ENCODE results near the gene NCKAP5L. TPM values are rescaled to one million over a fixed set of nuclear protein-coding genes. Genes with fewer than 3 reads are reported as not detected.

The NCKAP5L gene
- total RNA-seq, 3 donors from 2014 or later (not counting 1 experiment from before 2014, with no cell fraction given) = 16.7 to 19.3 (median 16.8) TPM

DNA sequence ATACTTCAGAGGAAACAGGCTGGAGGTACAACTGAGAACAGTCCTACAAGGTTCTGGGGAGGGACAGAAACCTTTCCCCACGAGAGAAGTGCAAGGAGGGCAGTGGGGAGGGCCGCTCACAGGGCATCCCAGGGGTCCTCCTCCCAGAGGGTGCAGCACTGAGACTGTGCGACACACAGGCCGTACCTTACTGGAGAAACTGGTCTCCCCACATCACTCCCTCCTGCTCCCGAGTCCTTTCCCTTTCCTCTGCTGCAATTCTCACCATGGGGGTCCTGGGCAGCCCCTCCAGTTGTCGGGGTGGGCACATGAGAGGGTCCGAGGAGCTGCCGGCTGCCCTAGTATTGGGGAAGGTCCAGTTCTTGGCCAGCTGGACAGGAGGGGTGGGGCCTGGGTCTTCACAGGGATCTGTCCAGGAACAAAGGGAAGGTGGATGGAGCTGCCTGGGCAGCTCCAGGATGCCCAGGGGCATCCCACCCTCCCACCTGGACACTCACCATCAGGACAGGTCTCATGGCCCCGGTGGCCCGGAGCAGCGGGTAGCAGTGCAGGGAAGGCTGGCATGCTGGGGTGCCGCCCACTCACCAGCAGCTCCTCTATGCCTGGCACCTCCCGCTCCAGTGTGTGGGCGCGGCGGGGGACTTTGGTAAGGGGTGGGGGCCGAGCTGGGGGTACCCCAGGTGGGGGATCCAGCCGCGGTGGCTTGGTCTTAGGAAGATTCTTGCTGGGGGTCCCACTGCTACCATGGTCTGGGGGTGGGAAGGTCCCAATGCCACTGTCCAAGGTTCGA lies 35.8 kb downstream of the NCKAP5L start:
- Histone ChIP-seq H3K36me3 (ENCODE audit: control insufficient read depth, insufficient read depth, low read length) (peaks cover 6% of the 10 kb centered on the region), H3K4me3 (ENCODE audit: low read length) (no peak overlapping the region), H3K9me3 (ENCODE audit: control insufficient read depth, insufficient read depth, low read length) (no peaks in the 10 kb centered on the region), H3K27ac (ENCODE audit: low read length) (no peak overlapping the region), H3K27me3 (ENCODE audit: control insufficient read depth, insufficient read depth, low read length) (no peaks in the 10 kb centered on the region), H3K4me1 (ENCODE audit: control insufficient read depth, insufficient read depth, low read length) (no peaks in the 10 kb centered on the region)
- intact Hi-C loops (cut with micrococcal nuclease) = no loop called here
- 96% methylated on average over 18 of the region's 20 CpGs for WGBS (ENCODE audit: insufficient coverage)
- no peaks in the 10 kb centered on the region for H3K36me3 Mint-ChIP-seq
- H3K4me3 Mint-ChIP-seq = no peak overlapping the region
- peaks cover 0 to 3% of the 10 kb centered on the region in 2 donors for H3K9me3 Mint-ChIP-seq
- no peaks in the 10 kb centered on the region for H3K27me3 Mint-ChIP-seq (ENCODE audit: low read depth in 2 of 2)
- peak in 1 of 3 donors; percentile 13 for ATAC-seq
- H3K27ac Mint-ChIP-seq = no peak overlapping the region
- TF ChIP-seq, protein P1, sequence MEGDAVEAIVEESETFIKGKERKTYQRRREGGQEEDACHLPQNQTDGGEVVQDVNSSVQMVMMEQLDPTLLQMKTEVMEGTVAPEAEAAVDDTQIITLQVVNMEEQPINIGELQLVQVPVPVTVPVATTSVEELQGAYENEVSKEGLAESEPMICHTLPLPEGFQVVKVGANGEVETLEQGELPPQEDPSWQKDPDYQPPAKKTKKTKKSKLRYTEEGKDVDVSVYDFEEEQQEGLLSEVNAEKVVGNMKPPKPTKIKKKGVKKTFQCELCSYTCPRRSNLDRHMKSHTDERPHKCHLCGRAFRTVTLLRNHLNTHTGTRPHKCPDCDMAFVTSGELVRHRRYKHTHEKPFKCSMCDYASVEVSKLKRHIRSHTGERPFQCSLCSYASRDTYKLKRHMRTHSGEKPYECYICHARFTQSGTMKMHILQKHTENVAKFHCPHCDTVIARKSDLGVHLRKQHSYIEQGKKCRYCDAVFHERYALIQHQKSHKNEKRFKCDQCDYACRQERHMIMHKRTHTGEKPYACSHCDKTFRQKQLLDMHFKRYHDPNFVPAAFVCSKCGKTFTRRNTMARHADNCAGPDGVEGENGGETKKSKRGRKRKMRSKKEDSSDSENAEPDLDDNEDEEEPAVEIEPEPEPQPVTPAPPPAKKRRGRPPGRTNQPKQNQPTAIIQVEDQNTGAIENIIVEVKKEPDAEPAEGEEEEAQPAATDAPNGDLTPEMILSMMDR (IDR thresholded peaks at IDR 0.05) = no peak
- H3K4me1 Mint-ChIP-seq = no peaks in the 10 kb centered on the region
- no peak for DNase-seq

DNA sequence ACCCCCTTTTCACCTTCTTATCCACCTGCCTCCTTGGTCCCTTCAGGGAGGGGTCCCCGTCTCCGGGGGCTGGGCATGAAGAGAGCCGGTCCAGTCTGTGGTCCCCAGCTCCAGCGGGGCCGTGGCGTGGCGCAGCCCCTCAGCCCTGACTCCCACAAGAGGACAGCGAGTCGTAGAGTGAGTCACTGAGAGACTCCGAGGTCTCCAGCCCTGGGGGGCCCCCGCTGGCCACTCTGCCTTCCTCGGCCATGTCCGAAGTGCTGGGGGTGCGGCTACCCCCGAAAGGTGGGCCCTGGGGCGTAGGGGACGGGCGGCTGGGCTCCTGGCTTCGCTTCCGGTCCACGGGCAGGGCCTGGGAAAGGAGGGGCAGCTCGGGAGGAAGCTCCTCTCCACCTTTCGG lies 36.5 kb downstream of the NCKAP5L start:
- Histone ChIP-seq H3K4me3 (ENCODE audit: low read length) (no peak overlapping the region), H3K36me3 (ENCODE audit: control insufficient read depth, insufficient read depth, low read length) (peaks cover 2% of the 10 kb centered on the region), H3K4me1 (ENCODE audit: control insufficient read depth, insufficient read depth, low read length) (no peaks in the 10 kb centered on the region), H3K27me3 (ENCODE audit: control insufficient read depth, insufficient read depth, low read length) (no peaks in the 10 kb centered on the region), H3K27ac (ENCODE audit: low read length) (no peak overlapping the region), H3K9me3 (ENCODE audit: control insufficient read depth, insufficient read depth, low read length) (no peaks in the 10 kb centered on the region)
- H3K9me3 Mint-ChIP-seq = peaks cover 0 to 3% of the 10 kb centered on the region in 2 donors
- no peaks in the 10 kb centered on the region for H3K27me3 Mint-ChIP-seq (ENCODE audit: low read depth in 2 of 2)
- H3K27ac Mint-ChIP-seq = no peak overlapping the region
- no peak overlapping the region for H3K4me3 Mint-ChIP-seq
- intact Hi-C loops (cut with micrococcal nuclease) = no loop called here
- TF ChIP-seq, protein P1 (IDR thresholded peaks at IDR 0.05) = no peak
- 93% methylated on average over 23 of the region's 23 CpGs for whole genome bisulfite sequencing (ENCODE audit: insufficient coverage)
- no peaks in the 10 kb centered on the region for H3K4me1 Mint-ChIP-seq
- no peaks in the 10 kb centered on the region for H3K36me3 Mint-ChIP-seq
- ATAC-seq (no peak), DNase-seq (no peak)

GRCh38 chr12:49790741-49791555 lies 37.3 kb downstream of the NCKAP5L start:
- Mint-ChIP-seq H3K36me3 (no peaks in the 10 kb centered on the region), H3K4me1 (no peaks in the 10 kb centered on the region), H3K27ac (no peak overlapping the region), H3K4me3 (no peak overlapping the region), H3K27me3 (ENCODE audit: low read depth in 2 of 2) (no peaks in the 10 kb centered on the region), H3K9me3 (peaks cover 0 to 3% of the 10 kb centered on the region in 2 donors)
- TF ChIP-seq, protein P1 (IDR thresholded peaks at IDR 0.05) = no peak
- intact Hi-C loops (cut with micrococcal nuclease) = no loop called here
- Histone ChIP-seq H3K36me3 (ENCODE audit: control insufficient read depth, insufficient read depth, low read length) (no peaks in the 10 kb centered on the region), H3K27me3 (ENCODE audit: control insufficient read depth, insufficient read depth, low read length) (no peaks in the 10 kb centered on the region), H3K27ac (ENCODE audit: low read length) (no peak overlapping the region), H3K4me3 (ENCODE audit: low read length) (no peak overlapping the region), H3K9me3 (ENCODE audit: control insufficient read depth, insufficient read depth, low read length) (no peaks in the 10 kb centered on the region), H3K4me1 (ENCODE audit: control insufficient read depth, insufficient read depth, low read length) (no peaks in the 10 kb centered on the region)
- WGBS (ENCODE audit: insufficient coverage) = 73% methylated on average over 22 of the region's 22 CpGs
- no peak for ATAC-seq
- DNase-seq = no peak
